ENCODE results near the gene RDH13.
"Not testable (repeated sequence)": the region's sequence is repeated elsewhere in the genome, so short reads cannot be mapped to it uniquely, and the experiment has no call there.

The RDH13 gene

DNA sequence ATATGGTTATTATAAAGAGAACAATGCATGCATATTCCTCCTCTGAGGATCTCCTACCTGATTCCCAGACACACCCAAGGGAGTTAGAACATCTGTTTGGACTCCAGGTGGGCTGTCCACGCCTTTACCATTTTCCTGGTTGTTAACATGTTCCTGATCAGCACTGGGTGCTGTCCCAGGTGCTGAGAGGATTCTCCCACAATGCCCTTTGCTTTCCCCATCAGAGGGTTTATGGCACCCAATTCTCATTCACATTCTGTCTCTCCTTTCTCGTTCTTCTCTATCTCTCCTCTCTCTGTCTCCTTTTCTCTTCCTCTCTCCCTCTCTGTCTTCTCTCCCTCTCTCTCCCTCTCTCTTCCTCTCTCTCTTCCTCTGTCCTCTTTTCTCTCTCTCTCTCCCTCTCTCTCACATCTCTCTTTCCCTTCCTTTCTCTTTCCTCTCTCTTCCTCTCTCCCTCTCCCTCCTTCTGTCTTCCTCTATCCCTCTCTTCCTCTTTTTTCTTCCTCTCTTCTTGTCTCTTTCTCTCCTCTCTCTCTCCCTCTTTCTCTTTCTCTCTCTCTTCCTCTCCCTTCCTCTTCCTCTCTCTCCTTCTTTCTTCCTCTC, 3.3 kb upstream of the RDH13 start:
- H3K4me1 ChIP-seq (ENCODE audit: insufficient read depth, low read length, poor library complexity, severe bottlenecking): peaks cover 1% of the 10 kb centered on the region
- no peaks in the 10 kb centered on the region for H3K27me3 ChIP-seq (ENCODE audit: insufficient read depth, low read length, poor library complexity, severe bottlenecking)
- H3K9me3 ChIP-seq (ENCODE audit: insufficient read depth, low read depth, low read length): no peaks in the 10 kb centered on the region
- H3K4me2 ChIP-seq (ENCODE audit: low read depth, low read length, poor library complexity, severe bottlenecking): no peak overlapping the region
- no peaks in the 10 kb centered on the region for H4K20me1 ChIP-seq (ENCODE audit: insufficient read depth, low read length, poor library complexity, severe bottlenecking)
- H3K9me2 ChIP-seq (replicated peaks; ENCODE audit: low read depth, low read length): no peaks in the 10 kb centered on the region
- H3F3A ChIP-seq (ENCODE audit: low read depth): no peaks in the 10 kb centered on the region
- no peak overlapping the region for H3K4me3 ChIP-seq (ENCODE audit: low read length, poor library complexity, severe bottlenecking)
- TF ChIP-seq, protein P1, sequence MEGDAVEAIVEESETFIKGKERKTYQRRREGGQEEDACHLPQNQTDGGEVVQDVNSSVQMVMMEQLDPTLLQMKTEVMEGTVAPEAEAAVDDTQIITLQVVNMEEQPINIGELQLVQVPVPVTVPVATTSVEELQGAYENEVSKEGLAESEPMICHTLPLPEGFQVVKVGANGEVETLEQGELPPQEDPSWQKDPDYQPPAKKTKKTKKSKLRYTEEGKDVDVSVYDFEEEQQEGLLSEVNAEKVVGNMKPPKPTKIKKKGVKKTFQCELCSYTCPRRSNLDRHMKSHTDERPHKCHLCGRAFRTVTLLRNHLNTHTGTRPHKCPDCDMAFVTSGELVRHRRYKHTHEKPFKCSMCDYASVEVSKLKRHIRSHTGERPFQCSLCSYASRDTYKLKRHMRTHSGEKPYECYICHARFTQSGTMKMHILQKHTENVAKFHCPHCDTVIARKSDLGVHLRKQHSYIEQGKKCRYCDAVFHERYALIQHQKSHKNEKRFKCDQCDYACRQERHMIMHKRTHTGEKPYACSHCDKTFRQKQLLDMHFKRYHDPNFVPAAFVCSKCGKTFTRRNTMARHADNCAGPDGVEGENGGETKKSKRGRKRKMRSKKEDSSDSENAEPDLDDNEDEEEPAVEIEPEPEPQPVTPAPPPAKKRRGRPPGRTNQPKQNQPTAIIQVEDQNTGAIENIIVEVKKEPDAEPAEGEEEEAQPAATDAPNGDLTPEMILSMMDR (conservative IDR thresholded peaks at IDR 0.05; ENCODE audit: low read length): no peak
- no peak for TF ChIP-seq EZH2phosphoT487 (IDR thresholded peaks at IDR 0.05; ENCODE audit: borderline replicate concordance)
- H2AFZ ChIP-seq (ENCODE audit: low read length): no peak overlapping the region
- H3K79me2 ChIP-seq (ENCODE audit: insufficient read depth, low read length): no peaks in the 10 kb centered on the region
- no peak overlapping the region for H3K9ac ChIP-seq (ENCODE audit: low read depth, low read length, poor library complexity, severe bottlenecking)
- no peaks in the 10 kb centered on the region for H3K36me3 ChIP-seq (ENCODE audit: insufficient read depth, low read length)

DNA sequence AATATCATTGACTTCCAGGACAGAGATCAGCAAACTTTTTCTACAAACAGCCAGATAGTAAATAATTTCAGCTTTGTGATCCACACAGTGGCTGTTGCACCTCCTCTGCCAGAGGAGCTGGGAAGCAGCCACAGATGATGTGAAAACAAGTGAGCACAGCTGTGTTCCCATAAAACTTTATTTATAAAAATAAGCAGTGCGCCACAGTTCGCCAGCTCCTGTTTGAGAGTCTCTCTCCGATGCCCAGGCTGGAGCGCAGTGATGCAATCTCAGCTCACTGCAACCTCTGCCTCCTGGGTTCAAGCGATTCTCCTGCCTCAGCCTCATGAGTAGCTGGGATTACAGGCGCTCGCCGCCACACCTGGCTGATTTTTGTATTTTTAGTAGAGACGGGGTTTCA, 2.6 kb upstream of the RDH13 start:
- H4K20me1 ChIP-seq (ENCODE audit: insufficient read depth, low read length, poor library complexity, severe bottlenecking); H3K9ac ChIP-seq (ENCODE audit: low read depth, low read length, poor library complexity, severe bottlenecking); H3K4me1 ChIP-seq (ENCODE audit: insufficient read depth, low read length, poor library complexity, severe bottlenecking); H3K4me3 ChIP-seq (ENCODE audit: low read length, poor library complexity, severe bottlenecking); H3K9me3 ChIP-seq (ENCODE audit: insufficient read depth, low read depth, low read length); H3K27me3 ChIP-seq (ENCODE audit: insufficient read depth, low read length, poor library complexity, severe bottlenecking); H3F3A ChIP-seq (ENCODE audit: low read depth); H3K9me2 ChIP-seq (replicated peaks; ENCODE audit: low read depth, low read length); H3K36me3 ChIP-seq (ENCODE audit: insufficient read depth, low read length); H2AFZ ChIP-seq (ENCODE audit: low read length); H3K4me2 ChIP-seq (ENCODE audit: low read depth, low read length, poor library complexity, severe bottlenecking); H3K79me2 ChIP-seq (ENCODE audit: insufficient read depth, low read length): not testable (repeated sequence)

DNA sequence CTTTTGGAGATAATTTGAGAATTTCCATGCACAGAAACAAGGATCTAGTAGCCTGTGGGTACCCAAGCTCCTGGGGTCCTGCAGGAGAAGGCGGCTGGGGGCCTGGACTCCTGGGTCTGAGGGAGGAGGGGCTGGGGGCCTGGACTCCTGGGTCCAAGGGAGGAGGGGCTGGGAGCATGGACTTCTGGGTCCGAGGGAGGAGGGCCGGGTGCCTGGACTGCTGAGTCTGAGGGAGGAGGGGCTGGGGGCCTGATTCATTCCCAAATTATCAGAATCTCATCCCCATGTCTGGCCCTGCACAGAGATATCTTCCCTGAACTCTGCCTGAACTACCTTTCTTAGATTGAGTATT, 520 bp upstream of the RDH13 start:
- no peak for TF ChIP-seq EZH2phosphoT487 (IDR thresholded peaks at IDR 0.05; ENCODE audit: borderline replicate concordance)
- TF ChIP-seq, protein P1 (conservative IDR thresholded peaks at IDR 0.05; ENCODE audit: low read length): no peak
- Histone ChIP-seq H3K79me2 (ENCODE audit: insufficient read depth, low read length) (no peaks in the 10 kb centered on the region), H3F3A (ENCODE audit: low read depth) (no peaks in the 10 kb centered on the region), H3K9ac (ENCODE audit: low read depth, low read length, poor library complexity, severe bottlenecking) (no peak overlapping the region), H3K9me3 (ENCODE audit: insufficient read depth, low read depth, low read length) (no peaks in the 10 kb centered on the region), H3K4me1 (ENCODE audit: insufficient read depth, low read length, poor library complexity, severe bottlenecking) (no peaks in the 10 kb centered on the region), H3K9me2 (replicated peaks; ENCODE audit: low read depth, low read length) (no peaks in the 10 kb centered on the region), H3K4me3 (ENCODE audit: low read length, poor library complexity, severe bottlenecking) (no peak overlapping the region), H3K36me3 (ENCODE audit: insufficient read depth, low read length) (no peaks in the 10 kb centered on the region), H3K4me2 (ENCODE audit: low read depth, low read length, poor library complexity, severe bottlenecking) (no peak overlapping the region), H4K20me1 (ENCODE audit: insufficient read depth, low read length, poor library complexity, severe bottlenecking) (no peaks in the 10 kb centered on the region), H2AFZ (ENCODE audit: low read length) (no peak overlapping the region), H3K27me3 (ENCODE audit: insufficient read depth, low read length, poor library complexity, severe bottlenecking) (no peaks in the 10 kb centered on the region)

DNA sequence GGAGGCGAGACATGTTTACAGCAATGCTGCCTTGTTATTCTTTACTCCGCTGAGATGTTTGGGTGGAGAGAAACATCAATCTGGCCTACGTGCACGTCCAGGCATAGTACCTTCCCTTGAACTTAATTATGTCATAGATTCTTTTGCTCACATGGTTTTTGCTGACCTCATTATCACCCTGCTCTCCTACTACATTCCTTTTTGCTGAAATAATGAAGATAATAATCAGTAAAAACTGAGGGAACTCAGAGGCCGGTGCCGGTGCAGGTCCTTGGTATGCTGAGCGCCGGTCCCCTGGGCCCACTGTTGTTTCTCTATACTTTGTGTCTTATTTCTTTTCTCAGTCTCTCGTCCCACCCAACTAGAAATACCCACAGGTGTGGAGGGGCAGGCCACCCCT, 2.7 kb downstream of the RDH13 start:
- H3K79me2 ChIP-seq (ENCODE audit: insufficient read depth, low read length); H3K9me2 ChIP-seq (replicated peaks; ENCODE audit: low read depth, low read length); H3K9ac ChIP-seq (ENCODE audit: low read depth, low read length, poor library complexity, severe bottlenecking); H2AFZ ChIP-seq (ENCODE audit: low read length); H3K4me1 ChIP-seq (ENCODE audit: insufficient read depth, low read length, poor library complexity, severe bottlenecking); H4K20me1 ChIP-seq (ENCODE audit: insufficient read depth, low read length, poor library complexity, severe bottlenecking); H3F3A ChIP-seq (ENCODE audit: low read depth); H3K4me2 ChIP-seq (ENCODE audit: low read depth, low read length, poor library complexity, severe bottlenecking); H3K36me3 ChIP-seq (ENCODE audit: insufficient read depth, low read length); H3K27me3 ChIP-seq (ENCODE audit: insufficient read depth, low read length, poor library complexity, severe bottlenecking); H3K9me3 ChIP-seq (ENCODE audit: insufficient read depth, low read depth, low read length); H3K4me3 ChIP-seq (ENCODE audit: low read length, poor library complexity, severe bottlenecking): not testable (repeated sequence)
